Mesendoderm (in vitro differentiated cells): ENCODE measurements around the gene THAP7. TPM values are rescaled to one million over a fixed set of nuclear protein-coding genes. Genes with fewer than 3 reads are reported as not detected.

ENCODE experiments used
- DNase-seq: peaks from one replicate; pipeline ENCODE4 v3.0.0; 2013
- H2AK5ac ChIP-seq: 2 replicates; pipeline ENCODE4 v1.6.1; 2013; ENCODE audit warnings: low read length, inconsistent platforms
- H2BK120ac ChIP-seq: 2 replicates; pipeline ENCODE4 v1.6.1; 2013; ENCODE audit warnings: low read depth, mild to moderate bottlenecking, low read length, moderate library complexity, mixed read lengths
- H2BK15ac ChIP-seq: replicated peaks from 2 replicates; pipeline ENCODE4 v1.6.1; 2013; ENCODE audit warnings: low read depth, mild to moderate bottlenecking, moderate library complexity
- H2BK5ac ChIP-seq: 2 replicates; pipeline ENCODE4 v1.6.1; 2013; ENCODE audit warnings: low read length, inconsistent platforms
- H3K18ac ChIP-seq: 2 replicates; pipeline ENCODE4 v1.6.1; 2013; ENCODE audit warnings: mild to moderate bottlenecking, low read length, mixed read lengths
- H3K23ac ChIP-seq: one replicate; pipeline ENCODE4 v1.6.1; 2013; ENCODE audit warnings: low read length
- H3K27ac ChIP-seq: 2 replicates; pipeline ENCODE4 v1.5.1; 2013; ENCODE audit warnings: low read depth, mild to moderate bottlenecking, inconsistent platforms, low read length, moderate library complexity
- H3K27me3 ChIP-seq: 2 replicates; pipeline ENCODE4 v1.6.1; 2013; ENCODE audit warnings: low read length, control low read depth, mild to moderate bottlenecking, inconsistent platforms; ENCODE audit not compliant: insufficient read depth, poor library complexity
- H3K36me3 ChIP-seq: 2 replicates; pipeline ENCODE4 v1.6.1; 2013; ENCODE audit warnings: low read length, inconsistent platforms; ENCODE audit not compliant: control insufficient read depth, insufficient read depth
- H3K4ac ChIP-seq: one replicate; pipeline ENCODE4 v1.6.1; 2013; ENCODE audit warnings: low read depth, mild to moderate bottlenecking, low read length, moderate library complexity
- H3K4me1 ChIP-seq: 2 replicates; pipeline ENCODE4 v1.6.1; 2013; ENCODE audit warnings: low read depth, low read length, inconsistent platforms; ENCODE audit not compliant: control insufficient read depth
- H3K4me2 ChIP-seq: 2 replicates; pipeline ENCODE4 v1.6.1; 2013; ENCODE audit warnings: low read length
- H3K4me3 ChIP-seq: 2 replicates; pipeline ENCODE4 v1.5.1; 2013; ENCODE audit warnings: mild to moderate bottlenecking, low read length
- H3K56ac ChIP-seq: one replicate; pipeline ENCODE4 v1.6.1; 2013; ENCODE audit warnings: low read length
- H3K79me1 ChIP-seq: 2 replicates; pipeline ENCODE4 v1.6.1; 2013; ENCODE audit warnings: low read length, inconsistent platforms
- H3K79me2 ChIP-seq: 2 replicates; pipeline ENCODE4 v1.6.1; 2013; ENCODE audit warnings: mild to moderate bottlenecking, low read length; ENCODE audit not compliant: control insufficient read depth, insufficient read depth
- H3K9ac ChIP-seq: 2 replicates; pipeline ENCODE4 v1.6.1; 2013; ENCODE audit warnings: low read length, inconsistent platforms
- H4K5ac ChIP-seq: one replicate; pipeline ENCODE4 v1.6.1; 2013; ENCODE audit warnings: low read length
- H4K8ac ChIP-seq: one replicate; pipeline ENCODE4 v1.6.1; 2013; ENCODE audit warnings: low read depth, mild to moderate bottlenecking, control low read depth, low read length, moderate library complexity
- WGBS: extraction: QIAGEN DNeasy Blood & Tissue Kit; methylation state at CpG from one replicate; pipeline ENCODE4 v1.1.7; 2013; ENCODE audit warnings: low lambda C conversion rate, missing lambda C conversion rate; ENCODE audit not compliant: insufficient coverage; ENCODE audit errors: extremely low coverage; 5-methylcytosine and 5-hydroxymethylcytosine counted together
- small RNA-seq: library from polyadenylated mRNA; stranded (forward); fragments of <200 nt; extraction: miRNeasy Mini kit (QIAGEN cat#:217004); gene quantifications from one replicate; pipeline ENCODE3, GENCODE V24; 2013; ENCODE audit not compliant: insufficient read depth

Gene THAP7

DNA sequence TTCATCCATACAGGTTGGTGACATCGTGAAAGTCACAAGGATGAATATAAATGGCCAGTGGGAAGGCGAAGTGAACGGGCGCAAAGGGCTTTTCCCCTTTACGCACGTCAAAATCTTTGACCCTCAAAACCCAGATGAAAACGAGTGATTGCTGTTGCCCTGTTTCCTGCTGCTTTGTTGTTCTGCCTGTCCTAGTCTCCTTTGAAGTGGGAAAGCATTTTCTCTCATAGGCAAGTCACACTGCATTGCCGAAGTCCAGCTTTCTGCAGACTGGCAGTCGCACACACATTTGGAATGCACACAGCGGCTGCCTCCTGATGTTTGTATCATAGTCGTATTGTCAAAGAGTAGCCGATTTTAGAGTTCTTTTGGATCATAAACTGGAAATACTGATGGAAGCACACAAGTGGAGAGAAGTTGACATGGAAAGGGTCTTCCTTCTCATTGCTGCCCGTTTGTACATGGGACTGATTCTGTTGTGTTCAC, 52.2 kb downstream of the THAP7 start:
- H2BK5ac ChIP-seq = no peak overlapping the region
- no peak overlapping the region for H3K4ac ChIP-seq
- no peak overlapping the region for H3K9ac ChIP-seq
- no peak overlapping the region for H3K4me3 ChIP-seq
- H2AK5ac ChIP-seq = no peak overlapping the region
- no peak overlapping the region for H2BK15ac ChIP-seq
- H3K4me1 ChIP-seq = no peaks in the 10 kb centered on the region
- H3K27ac ChIP-seq = no peak overlapping the region
- H3K18ac ChIP-seq = no peak overlapping the region
- peaks cover 6% of the 10 kb centered on the region for H3K36me3 ChIP-seq
- DNase-seq = no peak
- H3K4me2 ChIP-seq = no peak overlapping the region
- no peak overlapping the region for H4K8ac ChIP-seq
- peaks cover 46% of the 10 kb centered on the region for H3K79me2 ChIP-seq
- peaks cover 22% of the 10 kb centered on the region for H3K79me1 ChIP-seq
- no peaks in the 10 kb centered on the region for H3K27me3 ChIP-seq
- no CpG with 5 or more reads among the region's 13 CpGs for whole genome bisulfite sequencing
- H3K56ac ChIP-seq = no peak overlapping the region
- no peak overlapping the region for H2BK120ac ChIP-seq
- H4K5ac ChIP-seq = no peak overlapping the region
- H3K23ac ChIP-seq = no peak overlapping the region

Small RNA genes lying within 50 kb of the gene (small RNA-seq; reads per million reads assigned to genes)
- gene MIR649 = not detected
